IMR-90 (cell line): ENCODE measurements around the gene ROM1. TPM values are rescaled to one million over a fixed set of nuclear protein-coding genes. Genes with fewer than 3 reads are reported as not detected.
"Not testable (repeated sequence)": the region's sequence is repeated elsewhere in the genome, so short reads cannot be mapped to it uniquely, and the experiment has no call there.

Experiments
- ATAC-seq: fragments of 200-7000 bp; cut with Tn5 transposase; 2 replicates; pipeline ENCODE4 v1.9.1; 2020; ENCODE audit warnings: low read depth, mild to moderate bottlenecking, moderate library complexity
- BruUV-seq: library from RNA; stranded (reverse); fragments of 400-500 nt; replicated peaks from 2 replicates; lab custom pipeline; 2021; lab: Mats Ljungman, UMichigan
- CTCF ChIA-PET: fragments of 300-600 bp; formaldehyde crosslinking; extraction: SDS; loops from one replicate; lab custom pipeline; 2021; ENCODE audit warnings: antibody characterized with exemption; lab: Yijun Ruan, JAX
- POLR2A ChIA-PET: fragments of 300-600 bp; sonication (Branson Sonifier 250); formaldehyde crosslinking; loops from one replicate; lab custom pipeline; 2022; ENCODE audit warnings: antibody characterized with exemption; ENCODE audit not compliant: unreplicated experiment; lab: Charles Lee
- DNase-seq: peaks from one replicate; pipeline ENCODE4 v3.0.0; 2013
- H2AFZ ChIP-seq: replicated peaks from 2 replicates; pipeline ENCODE3; 2013; ENCODE audit warnings: low read length, mild to moderate bottlenecking; ENCODE audit not compliant: poor library complexity
- H2AK5ac ChIP-seq: 2 replicates; pipeline ENCODE4 v1.6.1; 2013; ENCODE audit warnings: low read depth, low read length, inconsistent platforms
- H2AK9ac ChIP-seq: replicated peaks from 2 replicates; pipeline ENCODE3; 2013; ENCODE audit warnings: mild to moderate bottlenecking, low read depth, low read length, moderate library complexity; ENCODE audit not compliant: poor library complexity
- H2BK120ac ChIP-seq: 2 replicates; pipeline ENCODE4 v1.6.1; 2013; ENCODE audit warnings: low read depth, low read length, inconsistent platforms
- H2BK15ac ChIP-seq: 3 replicates; pipeline ENCODE4 v1.6.1; 2013; ENCODE audit warnings: low read depth, low read length, inconsistent platforms
- H2BK20ac ChIP-seq: 2 replicates; pipeline ENCODE4 v1.6.1; 2013; ENCODE audit warnings: low read depth, mild to moderate bottlenecking, inconsistent platforms, low read length, moderate library complexity
- H2BK5ac ChIP-seq: 2 replicates; pipeline ENCODE4 v1.6.1; 2013; ENCODE audit warnings: mild to moderate bottlenecking, low read depth, low read length, inconsistent platforms; ENCODE audit not compliant: poor library complexity, severe bottlenecking
- H3K14ac ChIP-seq: replicated peaks from 2 replicates; pipeline ENCODE4 v1.6.1; 2013; ENCODE audit warnings: low read depth, low read length, inconsistent platforms
- H3K18ac ChIP-seq: 2 replicates; pipeline ENCODE4 v1.6.1; 2013; ENCODE audit warnings: low read depth, low read length, control low read depth
- H3K23ac ChIP-seq: 2 replicates; pipeline ENCODE4 v1.6.1; 2013; ENCODE audit warnings: low read depth, low read length, inconsistent platforms
- H3K27ac ChIP-seq: 2 replicates; pipeline ENCODE4 v1.5.1; 2013; ENCODE audit warnings: mild to moderate bottlenecking, control low read depth, low read length; ENCODE audit not compliant: insufficient read depth
- H3K27me3 ChIP-seq: 2 replicates; pipeline ENCODE4 v1.6.1; 2013; ENCODE audit warnings: low read length; ENCODE audit not compliant: control insufficient read depth, insufficient read depth
- H3K36me3 ChIP-seq: 2 replicates; pipeline ENCODE4 v1.6.1; 2013; ENCODE audit warnings: low read length, mixed read lengths; ENCODE audit not compliant: control insufficient read depth, insufficient read depth
- H3K4ac ChIP-seq: 2 replicates; pipeline ENCODE4 v1.6.1; 2013; ENCODE audit warnings: low read depth, low read length, inconsistent platforms
- H3K4me1 ChIP-seq: 2 replicates; pipeline ENCODE4 v1.6.1; 2013; ENCODE audit warnings: low read length, mixed read lengths; ENCODE audit not compliant: control insufficient read depth, insufficient read depth
- H3K4me2 ChIP-seq: 2 replicates; pipeline ENCODE4 v1.6.1; 2013; ENCODE audit warnings: low read depth, mild to moderate bottlenecking, control low read depth, low read length, moderate library complexity
- H3K4me3 ChIP-seq: 2 replicates; pipeline ENCODE4 v1.5.1; 2013; ENCODE audit warnings: low read depth, mild to moderate bottlenecking, control low read depth, low read length, moderate library complexity; ENCODE audit not compliant: insufficient read depth
- H3K56ac ChIP-seq: 2 replicates; pipeline ENCODE4 v1.6.1; 2013; ENCODE audit warnings: low read length, inconsistent platforms; ENCODE audit not compliant: insufficient read depth; ENCODE audit errors: extremely low read depth
- H3K79me1 ChIP-seq, 2 experiments: 2 replicates each; pipeline ENCODE4 v1.6.1; 2013; ENCODE audit warnings: low read length in 2 of 2, inconsistent platforms in 1 of 2, low read depth in 1 of 2
- H3K9ac ChIP-seq: 2 replicates; pipeline ENCODE4 v1.6.1; 2013; ENCODE audit warnings: low read depth, low read length, control low read depth
- H3K9me1 ChIP-seq: 2 replicates; pipeline ENCODE4 v1.6.1; 2013; ENCODE audit warnings: low read length, inconsistent platforms; ENCODE audit not compliant: insufficient read depth
- H3K9me3 ChIP-seq: 2 replicates; pipeline ENCODE4 v1.6.1; 2013; ENCODE audit warnings: low read length; ENCODE audit not compliant: control insufficient read depth, insufficient read depth
- H4K20me1 ChIP-seq: 2 replicates; pipeline ENCODE4 v1.6.1; 2013; ENCODE audit warnings: low read length, inconsistent platforms; ENCODE audit not compliant: insufficient read depth
- H4K5ac ChIP-seq: 2 replicates; pipeline ENCODE4 v1.6.1; 2013; ENCODE audit warnings: mild to moderate bottlenecking, low read depth, low read length, control low read depth
- H4K8ac ChIP-seq, 2 experiments: 2 replicates each; pipeline ENCODE4 v1.6.1; 2013; ENCODE audit warnings: low read depth in 2 of 2, low read length in 2 of 2, control low read depth in 1 of 2, inconsistent platforms in 1 of 2
- H4K91ac ChIP-seq: 2 replicates; pipeline ENCODE4 v1.6.1; 2013; ENCODE audit warnings: low read depth, low read length, inconsistent platforms; ENCODE audit not compliant: insufficient read depth
- WGBS, 2 experiments: methylation state at CpG; one replicate each; pipeline versions ENCODE4 v1.1.5 to v1.1.7; 2013; ENCODE audit warnings: missing lambda C conversion rate in 2 of 2; ENCODE audit not compliant: insufficient read length in 1 of 2; ENCODE audit errors: extremely low coverage in 2 of 2; 5-methylcytosine and 5-hydroxymethylcytosine counted together
- dilution Hi-C: fragments of 300-500 bp; cut with HindIII; formaldehyde crosslinking; loops from one replicate; pipeline ENCODE4 v1.14.3; 2018; ENCODE audit warnings: low sequenced_read_pairs; ENCODE audit not compliant: unreplicated experiment
- in situ Hi-C: fragments of 300-500 bp; cut with MboI; formaldehyde crosslinking; loops from 3 replicates; pipeline ENCODE4 v1.14.3; 2019; ENCODE audit warnings: low sequenced_read_pairs, inconsistent platforms, mixed read lengths
- intact Hi-C: fragments of 100-400 bp; cut with micrococcal nuclease; formaldehyde crosslinking; loops from 2 replicates; pipeline ENCODE4 v1.10.0; 2022
- polyA plus RNA-seq, 3 experiments: library from polyadenylated mRNA; depleted of rRNA; stranded (reverse); fragments of >200 nt; gene quantifications; 2 replicates each; pipeline ENCODE4 v1.2.3, GENCODE V29; 2012; ENCODE audit warnings: low replicate concordance in 1 of 3
- total RNA-seq: library from RNA; depleted of rRNA; stranded (reverse); fragments of >200 nt; gene quantifications from 2 replicates; pipeline ENCODE4 v1.2.3, GENCODE V29; 2012

Gene ROM1
- total and polyA plus RNA-seq, 2 of the 4 experiments (the other 2 are of a cell fraction), result 2.2 to 2.5 TPM

DNA sequence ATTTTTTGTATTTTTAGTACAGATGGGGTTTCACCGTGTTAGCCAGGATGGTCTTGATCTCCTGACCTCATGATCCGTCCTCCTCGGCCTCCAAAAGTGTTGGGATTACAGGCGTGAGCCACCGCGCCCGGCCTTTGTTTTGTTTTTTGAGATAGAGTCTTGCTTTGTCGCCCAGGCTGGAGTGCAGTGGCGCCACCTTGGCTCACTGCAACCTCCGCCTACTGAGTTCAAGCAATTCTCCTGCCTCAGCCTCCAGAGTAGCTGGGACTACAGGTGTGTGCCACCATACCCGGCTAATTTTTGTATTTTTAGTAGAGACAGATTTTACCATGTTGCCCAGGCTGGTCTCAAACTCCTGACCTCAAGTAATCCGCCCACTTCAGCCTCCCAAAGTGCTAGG, 37.2 kb downstream of the ROM1 start:
- H2AFZ ChIP-seq, H3K18ac ChIP-seq, H2BK120ac ChIP-seq, H3K4me3 ChIP-seq, H2BK5ac ChIP-seq, H2AK9ac ChIP-seq, H2BK15ac ChIP-seq, H3K27me3 ChIP-seq, H3K56ac ChIP-seq, H3K27ac ChIP-seq, ATAC-seq, H3K9me1 ChIP-seq, H3K9ac ChIP-seq, H3K4me1 ChIP-seq, dilution Hi-C loops, H2AK5ac ChIP-seq, H4K91ac ChIP-seq, intact Hi-C loops, BruUV-seq, H3K23ac ChIP-seq, H3K14ac ChIP-seq, DNase-seq, H3K4ac ChIP-seq, H3K4me2 ChIP-seq, H4K5ac ChIP-seq, CTCF ChIA-PET, H4K8ac ChIP-seq, H2BK20ac ChIP-seq, in situ Hi-C loops, H3K9me3 ChIP-seq: not testable (repeated sequence)
- WGBS, 2 experiments, result 100% methylated on average over 4 of the region's 12 CpGs; no CpG with 5 or more reads in 1 of the 2 experiments
- H4K20me1 ChIP-seq, result peaks cover 13% of the 10 kb centered on the region
- peaks cover 6 to 49% of the 10 kb centered on the region in 2 experiments for H3K79me1 ChIP-seq
- peaks cover 24% of the 10 kb centered on the region for H3K36me3 ChIP-seq
- POLR2A ChIA-PET, result interaction anchor here (1.3 kb wide), 1 partner anchor 15 kb away, joined by 5 read pairs; the partner anchor contains the start of gene CSKMT
